ENCODE results near the gene ANKRD63. TPM values are rescaled to one million over a fixed set of nuclear protein-coding genes. Genes with fewer than 3 reads are reported as not detected.

The ANKRD63 gene
- polyA plus RNA-seq, 1 donor (not counting 4 experiments of a cell fraction or from before 2014, with no cell fraction given): not detected

- dilution Hi-C loops (cut with MboI; ENCODE audit: extremely low pct_ligation_motif_present, low sequenced_read_pairs): no loop called here
- H3K9me1 ChIP-seq (ENCODE audit: control insufficient read depth, extremely low read depth, insufficient read depth, low read length): peaks cover 8% of the 10 kb centered on the region
- DNase-seq (ENCODE audit: low read depth, low spot score): no peak
- peak overlapping the region; percentile 53 to 85 (median 81) for H3K4me3 ChIP-seq (ENCODE audit: control insufficient read depth in 2 of 3, extremely low read depth in 1 of 3, insufficient read depth in 2 of 3, low read depth in 1 of 3, low read length in 3 of 3)
- no peak overlapping the region for H2AFZ ChIP-seq (ENCODE audit: control insufficient read depth, low read length)
- no peak for FAIRE-seq
- no peak for TF ChIP-seq EZH2 (IDR thresholded peaks at IDR 0.05; ENCODE audit: low read length)
- no peak for TF ChIP-seq CTCF (optimal IDR thresholded peaks at IDR 0.05 in 1 of 3, IDR thresholded peaks at IDR 0.05 in 1 of 3, conservative IDR thresholded peaks at IDR 0.05 in 1 of 3; ENCODE audit: extremely low read depth in 1 of 3, insufficient read depth in 2 of 3, low read length in 3 of 3)
- H3K9ac ChIP-seq (ENCODE audit: control insufficient read depth, extremely low read depth, insufficient read depth, low read length): peak overlapping the region; percentile 86
- H3K27ac ChIP-seq (ENCODE audit: control insufficient read depth, insufficient read depth, low read length): peak overlapping the region; percentile 91
- H3K79me2 ChIP-seq (ENCODE audit: control insufficient read depth, insufficient read depth, low read length): peaks cover 10% of the 10 kb centered on the region
- H4K20me1 ChIP-seq (ENCODE audit: control insufficient read depth, extremely low read depth, insufficient read depth, low read length): no peaks in the 10 kb centered on the region
- no peaks in the 10 kb centered on the region for H3K27me3 ChIP-seq (ENCODE audit: control insufficient read depth, extremely low read depth, insufficient read depth, low read length)
- no peaks in the 10 kb centered on the region for H3K9me3 ChIP-seq (ENCODE audit: control insufficient read depth, low read depth, low read length)
- H3K4me1 ChIP-seq (ENCODE audit: control insufficient read depth, extremely low read depth, insufficient read depth, low read length): peaks cover 71% of the 10 kb centered on the region
- H3K36me3 ChIP-seq (ENCODE audit: control insufficient read depth in 2 of 2, extremely low read depth in 1 of 2, insufficient read depth in 2 of 2, low read length in 2 of 2): no peaks in the 10 kb centered on the region
- H3K4me2 ChIP-seq (ENCODE audit: control insufficient read depth, extremely low read depth, insufficient read depth, low read depth, low read length): peak overlapping the region; percentile 98
Observed at GRCh38 chr15:40241269-40242212, 41.3 kb downstream of the ANKRD63 start.

- dilution Hi-C loops (cut with MboI; ENCODE audit: extremely low pct_ligation_motif_present, low sequenced_read_pairs): no loop called here
- Histone ChIP-seq H3K4me1 (ENCODE audit: control insufficient read depth, extremely low read depth, insufficient read depth, low read length) (peaks cover 63% of the 10 kb centered on the region), H4K20me1 (ENCODE audit: control insufficient read depth, extremely low read depth, insufficient read depth, low read length) (no peaks in the 10 kb centered on the region), H2AFZ (ENCODE audit: control insufficient read depth, low read length) (peak overlapping the region; percentile 1), H3K27me3 (ENCODE audit: control insufficient read depth, extremely low read depth, insufficient read depth, low read length) (no peaks in the 10 kb centered on the region), H3K36me3 (ENCODE audit: control insufficient read depth in 2 of 2, extremely low read depth in 1 of 2, insufficient read depth in 2 of 2, low read length in 2 of 2) (no peaks in the 10 kb centered on the region), H3K9me1 (ENCODE audit: control insufficient read depth, extremely low read depth, insufficient read depth, low read length) (peaks cover 8% of the 10 kb centered on the region), H3K79me2 (ENCODE audit: control insufficient read depth, insufficient read depth, low read length) (peaks cover 10% of the 10 kb centered on the region), H3K27ac (ENCODE audit: control insufficient read depth, insufficient read depth, low read length) (peak overlapping the region; percentile 91), H3K4me2 (ENCODE audit: control insufficient read depth, extremely low read depth, insufficient read depth, low read depth, low read length) (peak overlapping the region; percentile 98), H3K9ac (ENCODE audit: control insufficient read depth, extremely low read depth, insufficient read depth, low read length) (peak overlapping the region; percentile 86), H3K9me3 (ENCODE audit: control insufficient read depth, low read depth, low read length) (no peaks in the 10 kb centered on the region), H3K4me3 (ENCODE audit: control insufficient read depth in 2 of 3, extremely low read depth in 1 of 3, insufficient read depth in 2 of 3, low read depth in 1 of 3, low read length in 3 of 3) (peak overlapping the region; percentile 53 to 85 (median 81))
- FAIRE-seq (peak; percentile 71), DNase-seq (ENCODE audit: low read depth, low spot score) (no peak)
- TF ChIP-seq CTCF (optimal IDR thresholded peaks at IDR 0.05 in 1 of 3, IDR thresholded peaks at IDR 0.05 in 1 of 3, conservative IDR thresholded peaks at IDR 0.05 in 1 of 3; ENCODE audit: extremely low read depth in 1 of 3, insufficient read depth in 2 of 3, low read length in 3 of 3): no peak
Observed at GRCh38 chr15:40240619-40241221, 42.1 kb downstream of the ANKRD63 start.

All from keratinocyte (primary cell).